ENCODE measurements around the gene ZC3H7B.
"Not testable (repeated sequence)": the region's sequence is repeated elsewhere in the genome, so short reads cannot be mapped to it uniquely, and the experiment has no call there.

Gene ZC3H7B

GRCh38 chr22:41288245-41288946 is 12.9 kb upstream of the ZC3H7B start:
- no peak for DNase-seq

GRCh38 chr22:41289671-41290070 is 11.7 kb upstream of the ZC3H7B start:
- DNase-seq: no peak

- no peak for DNase-seq
These were observed 10.8 kb upstream of the ZC3H7B start for GRCh38 chr22:41290262-41291221.

- DNase-seq: not testable (repeated sequence)
These were observed 6.5 kb upstream of the ZC3H7B start for GRCh38 chr22:41294816-41295215.

GRCh38 chr22:41296826-41297667 is 4.3 kb upstream of the ZC3H7B start:
- DNase-seq: no peak

GRCh38 chr22:41300661-41301060 is 664 bp upstream of the ZC3H7B start:
- no peak for DNase-seq

GRCh38 chr22:41302021-41302767 is 869 bp downstream of the ZC3H7B start:
- DNase-seq: no peak

- no peak for DNase-seq
These were observed 1.5 kb downstream of the ZC3H7B start for GRCh38 chr22:41302811-41303210.

GRCh38 chr22:41305646-41306045 is 4.3 kb downstream of the ZC3H7B start:
- no peak for DNase-seq

- DNase-seq: no peak
These were observed 6.7 kb downstream of the ZC3H7B start for GRCh38 chr22:41308054-41308453.

GRCh38 chr22:41308544-41308947 is 7.2 kb downstream of the ZC3H7B start:
- no peak for DNase-seq

GRCh38 chr22:41310336-41310735 is 9.0 kb downstream of the ZC3H7B start:
- no peak for DNase-seq

GRCh38 chr22:41311487-41311886 is 10.2 kb downstream of the ZC3H7B start:
- no peak for DNase-seq

GRCh38 chr22:41314821-41315220 is 13.5 kb downstream of the ZC3H7B start:
- no peak for DNase-seq

- no peak for DNase-seq
These were observed 14.3 kb downstream of the ZC3H7B start for GRCh38 chr22:41315586-41315985.

GRCh38 chr22:41320416-41321240 is 19.3 kb downstream of the ZC3H7B start:
- DNase-seq: no peak

- DNase-seq: no peak
These were observed 23.6 kb downstream of the ZC3H7B start for GRCh38 chr22:41324821-41325528.

GRCh38 chr22:41327124-41327523 is 25.8 kb downstream of the ZC3H7B start:
- no peak for DNase-seq

- DNase-seq: no peak
These were observed 28.8 kb downstream of the ZC3H7B start for GRCh38 chr22:41330169-41330568.

GRCh38 chr22:41332217-41332939 is 31.1 kb downstream of the ZC3H7B start:
- no peak for DNase-seq

Data from NCI-H1694 treated with DMSO at 0.1 percent for 48 hours (cell line).